ENCODE data around the gene BAZ1B. TPM values are rescaled to one million over a fixed set of nuclear protein-coding genes. Genes with fewer than 3 reads are reported as not detected.
"Not testable (repeated sequence)": the region's sequence is repeated elsewhere in the genome, so short reads cannot be mapped to it uniquely, and the experiment has no call there.

The BAZ1B gene
- total RNA-seq, 2 donors from 2014 or later: 28.3 to 32.3 TPM

DNA sequence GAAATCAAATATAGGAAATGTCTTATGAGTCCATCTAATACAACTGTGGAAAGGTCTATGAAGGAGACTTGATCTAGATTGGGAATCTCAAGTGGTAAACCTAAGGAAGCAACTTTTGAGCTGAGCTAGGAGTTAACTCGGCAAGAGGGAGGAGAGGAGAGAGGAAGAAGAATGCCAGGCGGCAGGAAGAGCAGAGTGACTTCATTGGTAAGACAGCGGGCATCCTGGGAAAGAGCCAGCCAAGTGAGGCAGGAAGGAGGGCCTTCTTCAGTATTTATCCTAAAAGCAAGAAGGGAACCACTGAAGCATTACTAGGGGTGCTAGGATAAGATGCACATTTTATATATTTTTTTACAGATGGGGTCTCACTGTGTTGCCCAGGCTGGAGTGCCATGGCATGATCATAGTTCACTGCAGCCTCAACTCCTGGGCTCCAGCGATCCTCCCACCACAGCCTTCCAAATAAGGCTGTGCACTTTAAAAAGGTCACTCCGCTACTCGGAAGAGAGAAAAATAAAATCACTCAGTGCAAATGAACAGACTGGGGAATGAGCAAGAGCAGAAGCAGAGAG is 33.4 kb upstream of the BAZ1B start:
- H3K27ac ChIP-seq: peak overlapping the region in 1 of 4 donors; percentile 98
- ATAC-seq (no peak), DNase-seq (no peak)
- intact Hi-C loops (cut with DNase I): no loop called here
- no peaks in the 10 kb centered on the region for H3K9me3 ChIP-seq
- H3K4me1 ChIP-seq: peaks cover 27% of the 10 kb centered on the region
- H3K36me3 ChIP-seq (replicated peaks in 1 of 2; ENCODE audit: insufficient read depth in 1 of 2, low read depth in 2 of 2): peaks cover 3 to 8% of the 10 kb centered on the region in 2 donors
- TF ChIP-seq, protein P1, sequence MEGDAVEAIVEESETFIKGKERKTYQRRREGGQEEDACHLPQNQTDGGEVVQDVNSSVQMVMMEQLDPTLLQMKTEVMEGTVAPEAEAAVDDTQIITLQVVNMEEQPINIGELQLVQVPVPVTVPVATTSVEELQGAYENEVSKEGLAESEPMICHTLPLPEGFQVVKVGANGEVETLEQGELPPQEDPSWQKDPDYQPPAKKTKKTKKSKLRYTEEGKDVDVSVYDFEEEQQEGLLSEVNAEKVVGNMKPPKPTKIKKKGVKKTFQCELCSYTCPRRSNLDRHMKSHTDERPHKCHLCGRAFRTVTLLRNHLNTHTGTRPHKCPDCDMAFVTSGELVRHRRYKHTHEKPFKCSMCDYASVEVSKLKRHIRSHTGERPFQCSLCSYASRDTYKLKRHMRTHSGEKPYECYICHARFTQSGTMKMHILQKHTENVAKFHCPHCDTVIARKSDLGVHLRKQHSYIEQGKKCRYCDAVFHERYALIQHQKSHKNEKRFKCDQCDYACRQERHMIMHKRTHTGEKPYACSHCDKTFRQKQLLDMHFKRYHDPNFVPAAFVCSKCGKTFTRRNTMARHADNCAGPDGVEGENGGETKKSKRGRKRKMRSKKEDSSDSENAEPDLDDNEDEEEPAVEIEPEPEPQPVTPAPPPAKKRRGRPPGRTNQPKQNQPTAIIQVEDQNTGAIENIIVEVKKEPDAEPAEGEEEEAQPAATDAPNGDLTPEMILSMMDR (IDR thresholded peaks at IDR 0.05): no peak
- TF ChIP-seq POLR2A (IDR thresholded peaks at IDR 0.05): no peak
- H3K27me3 ChIP-seq: no peaks in the 10 kb centered on the region
- WGBS, 2 donors: 47 to 49% methylated on average over 6 of the region's 6 CpGs
- H3K4me3 ChIP-seq: no peak overlapping the region

DNA sequence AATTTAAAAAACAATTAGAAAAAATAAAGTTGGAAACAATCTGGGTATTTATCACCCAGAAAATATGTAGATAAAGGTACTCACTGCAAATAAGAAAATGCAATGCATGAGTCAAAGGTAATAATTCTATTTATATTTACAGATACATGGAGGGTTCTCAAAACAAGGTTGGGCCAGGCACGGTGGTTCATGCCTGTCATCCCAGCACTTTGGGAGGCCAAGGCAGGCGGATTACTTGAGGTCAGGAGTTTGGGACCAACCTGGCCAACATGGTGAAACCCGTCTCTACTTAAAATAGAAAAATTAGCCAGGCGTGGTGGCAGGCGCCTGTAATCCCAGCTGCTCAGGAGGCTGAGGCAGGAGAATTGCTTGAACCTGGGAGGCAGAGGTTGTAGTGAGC is 28.0 kb upstream of the BAZ1B start:
- H3K4me1 ChIP-seq; H3K9me3 ChIP-seq; DNase-seq; ATAC-seq; H3K4me3 ChIP-seq; H3K36me3 ChIP-seq (replicated peaks in 1 of 2; ENCODE audit: insufficient read depth in 1 of 2, low read depth in 2 of 2); H3K27me3 ChIP-seq; intact Hi-C loops (cut with DNase I); H3K27ac ChIP-seq: not testable (repeated sequence)
- 88 to 91% methylated on average over 5 of the region's 5 CpGs for WGBS, 2 donors

DNA sequence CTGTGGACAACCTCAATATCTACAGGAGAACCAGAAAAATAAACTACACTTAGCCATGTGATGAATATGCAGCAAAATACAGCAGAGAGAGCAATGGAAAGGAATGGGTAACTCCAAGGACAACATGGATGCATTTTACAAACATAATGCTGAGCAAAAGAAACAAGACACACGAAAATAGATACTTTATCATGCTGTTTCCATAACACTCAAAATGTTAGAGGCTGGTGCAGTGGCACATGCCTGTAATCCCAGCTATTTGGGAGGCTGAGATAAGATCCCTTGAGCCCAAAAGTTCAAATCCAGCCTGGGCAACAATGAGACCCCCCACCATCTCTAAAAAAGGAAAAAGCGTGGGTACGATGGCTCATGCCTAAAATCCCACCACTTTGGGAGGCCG is 27.1 kb upstream of the BAZ1B start:
- H3K4me3 ChIP-seq: no peak overlapping the region
- ATAC-seq (no peak), DNase-seq (no peak)
- intact Hi-C loops (cut with DNase I): no loop called here
- no peaks in the 10 kb centered on the region for H3K4me1 ChIP-seq
- H3K9me3 ChIP-seq: no peaks in the 10 kb centered on the region
- WGBS, 2 donors: 62 to 75% methylated on average over 4 of the region's 4 CpGs
- H3K36me3 ChIP-seq (replicated peaks in 1 of 2; ENCODE audit: insufficient read depth in 1 of 2, low read depth in 2 of 2): peaks cover 3 to 8% of the 10 kb centered on the region in 2 donors
- no peaks in the 10 kb centered on the region for H3K27me3 ChIP-seq
- TF ChIP-seq, protein P1 (IDR thresholded peaks at IDR 0.05): no peak
- TF ChIP-seq POLR2A (IDR thresholded peaks at IDR 0.05): no peak
- H3K27ac ChIP-seq: no peak overlapping the region

DNA sequence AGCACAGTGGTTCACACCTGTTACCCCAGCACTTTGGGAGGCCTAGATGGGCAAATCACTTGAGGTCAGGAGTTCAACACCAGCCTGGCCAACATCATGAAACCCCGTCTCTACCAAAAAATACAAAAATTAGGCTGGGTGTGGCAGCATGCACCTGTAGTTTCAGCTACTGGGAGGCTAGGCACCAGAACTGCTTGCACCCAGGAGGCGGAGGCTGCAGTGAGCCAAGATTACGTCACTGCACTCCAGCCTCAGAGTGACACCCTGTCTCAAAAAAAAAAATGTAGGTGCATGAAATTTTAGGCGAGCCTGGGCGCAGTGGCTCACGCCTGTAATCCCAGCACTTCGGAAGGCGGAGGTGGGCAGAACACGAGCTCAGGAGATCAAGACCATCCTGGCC is 25.7 kb upstream of the BAZ1B start:
- WGBS, 2 donors: 92% methylated on average over 7 to 9 of the region's 9 CpGs
- DNase-seq (no peak), ATAC-seq (no peak)
- no peaks in the 10 kb centered on the region for H3K9me3 ChIP-seq
- H3K36me3 ChIP-seq (replicated peaks in 1 of 2; ENCODE audit: insufficient read depth in 1 of 2, low read depth in 2 of 2): peaks cover 3 to 12% of the 10 kb centered on the region in 2 donors
- H3K27me3 ChIP-seq: no peaks in the 10 kb centered on the region
- H3K27ac ChIP-seq: no peak overlapping the region
- no peak overlapping the region for H3K4me3 ChIP-seq
- no peaks in the 10 kb centered on the region for H3K4me1 ChIP-seq
- TF ChIP-seq, protein P1 (IDR thresholded peaks at IDR 0.05): no peak
- TF ChIP-seq POLR2A (IDR thresholded peaks at IDR 0.05): no peak
- intact Hi-C loops (cut with DNase I): no loop called here

DNA sequence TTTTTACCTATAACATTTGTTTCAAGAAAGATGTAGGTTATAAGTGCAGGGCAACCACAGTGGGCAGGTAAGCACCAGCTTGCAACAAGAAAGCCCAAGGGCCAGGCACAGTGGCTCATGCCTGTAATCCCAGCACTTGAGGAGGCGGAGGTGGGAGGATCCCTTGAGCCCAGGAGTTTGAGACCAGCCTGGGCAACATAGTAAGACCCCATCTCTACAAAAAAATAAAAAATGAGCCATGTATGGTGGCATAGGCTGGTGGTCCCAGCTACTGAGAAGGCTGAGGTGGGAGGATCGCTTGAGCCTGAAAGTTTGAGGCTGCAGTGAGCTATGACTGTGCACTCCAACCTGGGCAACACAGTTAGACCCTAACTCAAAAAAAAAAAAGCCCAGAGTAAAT is 22.6 kb upstream of the BAZ1B start:
- Histone ChIP-seq H3K4me1 (no peaks in the 10 kb centered on the region), H3K4me3 (no peak overlapping the region), H3K9me3 (no peaks in the 10 kb centered on the region), H3K27ac (no peak overlapping the region), H3K27me3 (no peaks in the 10 kb centered on the region), H3K36me3 (replicated peaks in 1 of 2; ENCODE audit: insufficient read depth in 1 of 2, low read depth in 2 of 2) (peaks cover 3 to 15% of the 10 kb centered on the region in 2 donors)
- no peak for DNase-seq
- no peak for ATAC-seq
- 88 to 100% methylated on average over 2 of the region's 2 CpGs for WGBS, 2 donors
- intact Hi-C loops (cut with DNase I): no loop called here
- TF ChIP-seq, protein P1 (IDR thresholded peaks at IDR 0.05): no peak
- no peak for TF ChIP-seq POLR2A (IDR thresholded peaks at IDR 0.05)

All from body of pancreas (tissue), 4 donors.